Body of pancreas (tissue), 4 donors: Measurements from ENCODE around the gene IDI2.
"Not testable (repeated sequence)": the region's sequence is repeated elsewhere in the genome, so short reads cannot be mapped to it uniquely, and the experiment has no call there.

Experiments used
- CTCF ChIP-seq, 7 experiments: fragments of 450-650 bp in 4 of 7; fragments of 200-600 bp in 3 of 7; sonication (generic) in 3 of 7; IDR thresholded peaks; one replicate each; pipeline ENCODE4 v1.5.1; 2016 to 2019; ENCODE audit warnings: antibody characterized with exemption in 7 of 7
- POLR2A ChIP-seq, 3 donors: fragments of 450-650 bp; IDR thresholded peaks; one replicate each; pipeline ENCODE4 v1.6.1; 2016; ENCODE audit warnings: antibody characterized with exemption in 3 of 3, mild to moderate bottlenecking in 2 of 3

GRCh38 chr10:1009947-1010346, 15.7 kb downstream of the IDI2 start:
- TF ChIP-seq POLR2A, CTCF (IDR thresholded peaks at IDR 0.05): not testable (repeated sequence)
